Mesendoderm (in vitro differentiated cells): ENCODE measurements around the gene PPP2R2C.

Experiments
- DNase-seq: peaks from one replicate; pipeline ENCODE4 v3.0.0; 2013
- H2AK5ac ChIP-seq: 2 replicates; pipeline ENCODE4 v1.6.1; 2013; ENCODE audit warnings: low read length, inconsistent platforms
- H2BK120ac ChIP-seq: 2 replicates; pipeline ENCODE4 v1.6.1; 2013; ENCODE audit warnings: low read depth, mild to moderate bottlenecking, low read length, moderate library complexity, mixed read lengths
- H2BK15ac ChIP-seq: replicated peaks from 2 replicates; pipeline ENCODE4 v1.6.1; 2013; ENCODE audit warnings: low read depth, mild to moderate bottlenecking, moderate library complexity
- H2BK5ac ChIP-seq: 2 replicates; pipeline ENCODE4 v1.6.1; 2013; ENCODE audit warnings: low read length, inconsistent platforms
- H3K18ac ChIP-seq: 2 replicates; pipeline ENCODE4 v1.6.1; 2013; ENCODE audit warnings: mild to moderate bottlenecking, low read length, mixed read lengths
- H3K23ac ChIP-seq: one replicate; pipeline ENCODE4 v1.6.1; 2013; ENCODE audit warnings: low read length
- H3K27ac ChIP-seq: 2 replicates; pipeline ENCODE4 v1.5.1; 2013; ENCODE audit warnings: low read depth, mild to moderate bottlenecking, inconsistent platforms, low read length, moderate library complexity
- H3K27me3 ChIP-seq: 2 replicates; pipeline ENCODE4 v1.6.1; 2013; ENCODE audit warnings: low read length, control low read depth, mild to moderate bottlenecking, inconsistent platforms; ENCODE audit not compliant: insufficient read depth, poor library complexity
- H3K36me3 ChIP-seq: 2 replicates; pipeline ENCODE4 v1.6.1; 2013; ENCODE audit warnings: low read length, inconsistent platforms; ENCODE audit not compliant: control insufficient read depth, insufficient read depth
- H3K4ac ChIP-seq: one replicate; pipeline ENCODE4 v1.6.1; 2013; ENCODE audit warnings: low read depth, mild to moderate bottlenecking, low read length, moderate library complexity
- H3K4me1 ChIP-seq: 2 replicates; pipeline ENCODE4 v1.6.1; 2013; ENCODE audit warnings: low read depth, low read length, inconsistent platforms; ENCODE audit not compliant: control insufficient read depth
- H3K4me2 ChIP-seq: 2 replicates; pipeline ENCODE4 v1.6.1; 2013; ENCODE audit warnings: low read length
- H3K4me3 ChIP-seq: 2 replicates; pipeline ENCODE4 v1.5.1; 2013; ENCODE audit warnings: mild to moderate bottlenecking, low read length
- H3K56ac ChIP-seq: one replicate; pipeline ENCODE4 v1.6.1; 2013; ENCODE audit warnings: low read length
- H3K79me1 ChIP-seq: 2 replicates; pipeline ENCODE4 v1.6.1; 2013; ENCODE audit warnings: low read length, inconsistent platforms
- H3K79me2 ChIP-seq: 2 replicates; pipeline ENCODE4 v1.6.1; 2013; ENCODE audit warnings: mild to moderate bottlenecking, low read length; ENCODE audit not compliant: control insufficient read depth, insufficient read depth
- H3K9ac ChIP-seq: 2 replicates; pipeline ENCODE4 v1.6.1; 2013; ENCODE audit warnings: low read length, inconsistent platforms
- H4K5ac ChIP-seq: one replicate; pipeline ENCODE4 v1.6.1; 2013; ENCODE audit warnings: low read length
- H4K8ac ChIP-seq: one replicate; pipeline ENCODE4 v1.6.1; 2013; ENCODE audit warnings: low read depth, mild to moderate bottlenecking, control low read depth, low read length, moderate library complexity
- WGBS: extraction: QIAGEN DNeasy Blood & Tissue Kit; methylation state at CpG from one replicate; pipeline ENCODE4 v1.1.7; 2013; ENCODE audit warnings: low lambda C conversion rate, missing lambda C conversion rate; ENCODE audit not compliant: insufficient coverage; ENCODE audit errors: extremely low coverage; 5-methylcytosine and 5-hydroxymethylcytosine counted together

Gene PPP2R2C

GRCh38 chr4:6502747-6503465 is 30.5 kb upstream of the PPP2R2C start:
- H2BK15ac ChIP-seq: no peak overlapping the region
- DNase-seq: no peak
- no peak overlapping the region for H2AK5ac ChIP-seq
- H3K79me2 ChIP-seq: no peaks in the 10 kb centered on the region
- no peak overlapping the region for H4K8ac ChIP-seq
- H3K4me3 ChIP-seq: no peak overlapping the region
- H3K4ac ChIP-seq: no peak overlapping the region
- no peak overlapping the region for H3K23ac ChIP-seq
- H4K5ac ChIP-seq: no peak overlapping the region
- no peak overlapping the region for H3K9ac ChIP-seq
- H2BK5ac ChIP-seq: no peak overlapping the region
- no peaks in the 10 kb centered on the region for H3K36me3 ChIP-seq
- H3K18ac ChIP-seq: no peak overlapping the region
- H3K27ac ChIP-seq: no peak overlapping the region
- no peak overlapping the region for H2BK120ac ChIP-seq
- H3K56ac ChIP-seq: no peak overlapping the region
- H3K4me1 ChIP-seq: no peaks in the 10 kb centered on the region
- WGBS: no CpG with 5 or more reads among the region's 6 CpGs
- H3K4me2 ChIP-seq: no peak overlapping the region
- H3K27me3 ChIP-seq: no peaks in the 10 kb centered on the region
- H3K79me1 ChIP-seq: no peaks in the 10 kb centered on the region

GRCh38 chr4:6502147-6502546 is 29.7 kb upstream of the PPP2R2C start:
- Histone ChIP-seq H3K27ac (no peak overlapping the region), H3K79me1 (no peaks in the 10 kb centered on the region), H3K9ac (no peak overlapping the region), H3K36me3 (no peaks in the 10 kb centered on the region), H3K79me2 (no peaks in the 10 kb centered on the region), H4K5ac (no peak overlapping the region), H3K4me2 (no peak overlapping the region), H4K8ac (no peak overlapping the region), H2BK5ac (no peak overlapping the region), H3K18ac (no peak overlapping the region), H3K56ac (no peak overlapping the region), H2BK15ac (no peak overlapping the region), H3K4me1 (no peaks in the 10 kb centered on the region), H3K4ac (no peak overlapping the region), H3K4me3 (no peak overlapping the region), H2BK120ac (no peak overlapping the region), H3K27me3 (no peaks in the 10 kb centered on the region), H2AK5ac (no peak overlapping the region), H3K23ac (no peak overlapping the region)
- WGBS: no CpG with 5 or more reads among the region's 6 CpGs
- no peak for DNase-seq

- no peak overlapping the region for H4K8ac ChIP-seq
- H2AK5ac ChIP-seq: no peak overlapping the region
- no CpG with 5 or more reads among the region's 4 CpGs for WGBS
These were observed 28.8 kb upstream of the PPP2R2C start for GRCh38 chr4:6501171-6501570.

GRCh38 chr4:6500481-6501140 is 28.2 kb upstream of the PPP2R2C start:
- Histone ChIP-seq H3K36me3 (no peaks in the 10 kb centered on the region), H3K79me1 (no peaks in the 10 kb centered on the region), H3K18ac (no peak overlapping the region), H2BK120ac (no peak overlapping the region), H3K4me1 (no peaks in the 10 kb centered on the region), H4K5ac (no peak overlapping the region), H3K27me3 (no peaks in the 10 kb centered on the region), H3K79me2 (no peaks in the 10 kb centered on the region), H3K23ac (no peak overlapping the region), H3K27ac (no peak overlapping the region), H3K4ac (no peak overlapping the region), H3K4me3 (no peak overlapping the region), H3K9ac (no peak overlapping the region), H3K4me2 (no peak overlapping the region), H2BK5ac (no peak overlapping the region), H2BK15ac (no peak overlapping the region), H2AK5ac (no peak overlapping the region), H4K8ac (no peak overlapping the region), H3K56ac (no peak overlapping the region)
- DNase-seq: no peak
- no CpG with 5 or more reads among the region's 10 CpGs for WGBS

More at GRCh38 chr4:6501171-6501570, 28.8 kb upstream of the PPP2R2C start:
- Histone ChIP-seq H3K4ac (no peak overlapping the region), H2BK15ac (no peak overlapping the region), H3K79me2 (no peaks in the 10 kb centered on the region), H3K27me3 (no peaks in the 10 kb centered on the region), H3K56ac (no peak overlapping the region), H4K5ac (no peak overlapping the region), H2BK120ac (no peak overlapping the region), H3K4me1 (no peaks in the 10 kb centered on the region), H3K27ac (no peak overlapping the region), H3K23ac (no peak overlapping the region), H3K18ac (no peak overlapping the region), H2BK5ac (no peak overlapping the region), H3K79me1 (no peaks in the 10 kb centered on the region), H3K36me3 (no peaks in the 10 kb centered on the region), H3K9ac (no peak overlapping the region), H3K4me3 (no peak overlapping the region), H3K4me2 (no peak overlapping the region)
- DNase-seq: no peak

GRCh38 chr4:6499238-6499600 is 26.8 kb upstream of the PPP2R2C start:
- no peak overlapping the region for H2AK5ac ChIP-seq
- H3K18ac ChIP-seq: no peak overlapping the region
- H3K4me1 ChIP-seq: no peaks in the 10 kb centered on the region
- H3K4ac ChIP-seq: no peak overlapping the region
- no peak overlapping the region for H2BK120ac ChIP-seq
- DNase-seq: peak; percentile 14
- no peak overlapping the region for H3K4me3 ChIP-seq
- H3K36me3 ChIP-seq: no peaks in the 10 kb centered on the region
- H2BK15ac ChIP-seq: no peak overlapping the region
- H3K23ac ChIP-seq: no peak overlapping the region
- no peak overlapping the region for H3K27ac ChIP-seq
- no peaks in the 10 kb centered on the region for H3K79me1 ChIP-seq
- no peak overlapping the region for H4K5ac ChIP-seq
- no peak overlapping the region for H3K56ac ChIP-seq
- no CpG with 5 or more reads among the region's 6 CpGs for WGBS
- no peak overlapping the region for H4K8ac ChIP-seq
- no peak overlapping the region for H3K9ac ChIP-seq
- H3K4me2 ChIP-seq: no peak overlapping the region
- H3K27me3 ChIP-seq: no peaks in the 10 kb centered on the region
- no peak overlapping the region for H2BK5ac ChIP-seq
- H3K79me2 ChIP-seq: no peaks in the 10 kb centered on the region
